H1 (cell line): ENCODE measurements around the gene OCEL1. TPM values are rescaled to one million over a fixed set of nuclear protein-coding genes. Genes with fewer than 3 reads are reported as not detected.

Experiments used
- BRCA1 ChIP-seq: IDR thresholded peaks from 2 replicates; pipeline ENCODE4 v1.6.1; 2012; ENCODE audit warnings: low read depth, low read length, improper control_type of control experiment
- CHD1 ChIP-seq: IDR thresholded peaks from 2 replicates; pipeline ENCODE4 v1.6.1; 2012; ENCODE audit warnings: low read depth, low read length, improper control_type of control experiment
- CHD7 ChIP-seq: fragments of 300-600 bp; sonication (generic); IDR thresholded peaks from 2 replicates; pipeline ENCODE4 v1.7.1; 2012; ENCODE audit warnings: low read length, moderate library complexity, mild to moderate bottlenecking, inconsistent platforms; ENCODE audit not compliant: insufficient replicate concordance
- CREB1 ChIP-seq: IDR thresholded peaks from 2 replicates; pipeline ENCODE4 v1.6.1; 2012; ENCODE audit warnings: inconsistent platforms
- GTF2F1 ChIP-seq: IDR thresholded peaks from 2 replicates; pipeline ENCODE4 v1.6.1; 2012; ENCODE audit warnings: low read depth, low read length, improper control_type of control experiment, borderline replicate concordance
- JUN ChIP-seq: IDR thresholded peaks from 2 replicates; pipeline ENCODE4 v1.6.1; 2011; ENCODE audit warnings: low read depth, mild to moderate bottlenecking, improper control_type of control experiment, low read length
- KDM4A ChIP-seq: IDR thresholded peaks from one replicate; pipeline ENCODE4 v1.7.1; 2012; ENCODE audit warnings: low read depth, mild to moderate bottlenecking, moderate library complexity, low read length, inconsistent platforms; ENCODE audit not compliant: severe bottlenecking
- NANOG ChIP-seq: IDR thresholded peaks from 2 replicates; pipeline ENCODE4 v1.6.1; 2011; ENCODE audit warnings: low read length, low read depth, mild to moderate bottlenecking, inconsistent platforms; ENCODE audit not compliant: insufficient read depth, poor library complexity, severe bottlenecking
- SP4 ChIP-seq: IDR thresholded peaks from 2 replicates; pipeline ENCODE4 v1.6.1; 2012; ENCODE audit warnings: low read length, inconsistent platforms
- TEAD4 ChIP-seq: IDR thresholded peaks from 2 replicates; pipeline ENCODE4 v1.6.1; 2012; ENCODE audit warnings: low read depth, low read length, inconsistent platforms, mixed read lengths
- ZNF274 ChIP-seq: IDR thresholded peaks from 2 replicates; pipeline ENCODE4 v1.7.0; 2012; ENCODE audit warnings: low read length, borderline replicate concordance; ENCODE audit errors: extremely low read depth
- polyA plus RNA-seq, 7 experiments: library from polyadenylated mRNA; depleted of rRNA in 3 of 7; stranded (reverse) in 5 of 7; unstranded in 2 of 7; fragments of >200 nt in 5 of 7; fragments of 200-250 nt in 2 of 7; gene quantifications; 1 replicate in 5 of 7; 2 replicates in 1 of 7; 4 replicates in 1 of 7; pipeline versions ENCODE4 v1.2.1 to v1.2.3, GENCODE V29; 2011 to 2013; ENCODE audit warnings: missing spikeins in 2 of 7, mixed read lengths in 2 of 7
- total RNA-seq: library from RNA; stranded (reverse); fragmentation: NEBNext Ultra II Directional; extraction: Animal tissue kit (Norgen Biotek cat#: 25700); gene quantifications from 2 replicates; pipeline ENCODE4 v1.2.1, GENCODE V29; 2021

OCEL1 gene
- total and polyA plus RNA-seq, 2 of the 8 experiments (the other 6 are each of a cell fraction or from before 2014, with no cell fraction given): 13.3 to 32.6 TPM

- TF ChIP-seq CHD7 (no peak), NANOG (no peak), CHD1 (no peak), SP4 (no peak), CREB1 (no peak), ZNF274 (no peak), BRCA1 (no peak), TEAD4 (no peak), GTF2F1 (no peak), KDM4A (no peak), JUN (no peak)
These were observed 14.2 kb upstream of the OCEL1 start (continued) for GRCh38 chr19:17211547-17212446.
